Measurements from ENCODE around the gene SDK2. TPM values are rescaled to one million over a fixed set of nuclear protein-coding genes. Genes with fewer than 3 reads are reported as not detected.

SDK2 gene
- total and polyA plus RNA-seq, 2 of the 8 experiments (the other 6 are each of a cell fraction or from before 2014, with no cell fraction given), result 3.9 to 4.1 TPM

DNA sequence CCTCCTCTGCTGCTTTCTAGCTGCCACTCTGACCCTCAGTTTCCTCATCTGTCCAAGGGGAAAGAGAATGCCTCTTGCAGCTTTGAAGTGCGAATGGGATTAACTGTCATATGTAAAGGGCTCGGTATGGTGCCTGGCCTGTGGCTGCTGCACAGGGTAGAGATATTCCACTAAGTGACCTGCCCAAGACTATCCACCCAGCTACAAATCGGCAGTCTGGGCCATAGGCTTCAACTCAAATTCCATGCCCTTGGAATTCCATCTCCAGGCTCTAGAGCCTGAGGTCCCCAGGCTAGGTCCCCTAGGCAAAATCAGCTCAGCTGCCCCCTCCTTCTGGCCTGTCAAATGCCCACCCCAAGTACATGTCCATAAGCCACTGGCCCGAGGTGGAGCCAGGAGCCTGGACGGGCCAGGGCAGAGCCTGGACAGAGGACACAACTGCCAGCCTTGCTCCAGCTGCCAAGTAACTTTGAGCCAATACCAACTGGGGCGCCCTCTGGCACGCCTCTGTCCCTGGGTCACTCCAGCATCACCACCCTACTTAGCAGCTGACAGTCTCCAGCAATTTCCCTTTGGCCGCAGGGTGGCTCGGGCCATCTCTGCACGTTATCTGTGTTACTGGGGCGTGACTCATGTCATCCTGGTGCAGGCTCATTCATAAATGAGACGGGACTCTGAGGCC is 57.2 kb downstream of the SDK2 start:
- Histone ChIP-seq H4K91ac (replicated peaks; ENCODE audit: insufficient read length, low read length) (no peak overlapping the region), H2BK12ac (ENCODE audit: low read depth, low read length) (no peak overlapping the region; the same call in 1 of the 2 replicates), H3K27ac (ENCODE audit: low read depth, low read length) (no peak overlapping the region), H3K4ac (replicated peaks; ENCODE audit: insufficient read length, low read depth, low read length) (no peak overlapping the region), H4K20me1 (replicated peaks in 1 of 2; ENCODE audit: control insufficient read depth in 1 of 2, insufficient read depth in 2 of 2, low read length in 2 of 2) (peaks cover 0 to 7% of the 10 kb centered on the region in 2 experiments), H3K4me2 (ENCODE audit: insufficient read depth in 1 of 2, low read depth in 2 of 2, low read length in 2 of 2) (peak overlapping the region in 1 of 2 experiments; percentile 35; a peak in 2 of 4 replicates), H3K9me3 (ENCODE audit: insufficient read depth in 2 of 2, low read depth in 1 of 2, low read length in 1 of 2) (no peaks in the 10 kb centered on the region), H3K79me1 (ENCODE audit: low read depth, low read length) (no peaks in the 10 kb centered on the region), H3K23ac (ENCODE audit: insufficient read length) (no peak overlapping the region), H3K9ac (replicated peaks in 1 of 4; ENCODE audit: extremely low read depth in 1 of 4, low read depth in 3 of 4, low read length in 3 of 4) (no peak overlapping the region), H3K27me3 (replicated peaks in 1 of 4; ENCODE audit: control insufficient read depth in 3 of 4, extremely low read depth in 1 of 4, insufficient read depth in 3 of 4, low read length in 3 of 4) (no peaks in the 10 kb centered on the region; a peak in 1 of 7 replicates), H3K23me2 (ENCODE audit: low read depth, low read length) (no peaks in the 10 kb centered on the region), H3K4me1 (replicated peaks in 1 of 4; ENCODE audit: control insufficient read depth in 3 of 4, insufficient read depth in 4 of 4, low read length in 3 of 4) (peaks cover 0 to 37% (median 13%) of the 10 kb centered on the region in 4 experiments; a peak in 6 of 7 replicates), H3K36me3 (ENCODE audit: control insufficient read depth in 2 of 4, insufficient read depth in 4 of 4, low read length in 3 of 4) (no peaks in the 10 kb centered on the region), H4K5ac (ENCODE audit: insufficient read length, low read depth, low read length) (no peak overlapping the region), H2BK120ac (replicated peaks; ENCODE audit: low read depth, low read length) (no peak overlapping the region), H2BK15ac (ENCODE audit: low read length) (no peak overlapping the region), H3K14ac (ENCODE audit: insufficient read length) (no peak overlapping the region), H2AFZ (ENCODE audit: low read length) (no peak overlapping the region), H3K56ac (replicated peaks; ENCODE audit: insufficient read length, low read depth, low read length) (no peak overlapping the region), H2BK5ac (ENCODE audit: low read depth, low read length) (no peak overlapping the region), H3K18ac (ENCODE audit: extremely low read depth, low read length) (peak overlapping the region; percentile 60), H4K8ac (ENCODE audit: extremely low read depth, insufficient read depth, low read length) (no peak overlapping the region; the same call in 1 of the 2 replicates), H2AK5ac (ENCODE audit: low read depth, low read length) (no peak overlapping the region), H3K79me2 (ENCODE audit: control insufficient read depth in 1 of 2, insufficient read depth in 2 of 2, low read length in 2 of 2) (no peaks in the 10 kb centered on the region; a peak in 1 of 4 replicates), H2BK20ac (ENCODE audit: low read length) (no peak overlapping the region), H3K4me3 (ENCODE audit: extremely low read depth in 1 of 4, insufficient read depth in 2 of 4, low read depth in 3 of 4, low read length in 4 of 4) (no peak overlapping the region; a peak in 1 of 8 replicates)
- 80% methylated on average over 12 of the region's 12 CpGs; no CpG with 5 or more reads in 1 of the 2 experiments for WGBS, 2 experiments (ENCODE audit: extremely low coverage in 1 of 2, insufficient coverage in 1 of 2, insufficient read length in 1 of 2, insufficient replicate concordance in 2 of 2, low coverage in 1 of 2, low lambda C conversion rate in 2 of 2, missing lambda C conversion rate in 1 of 2)
- ChIA-PET CTCF (ENCODE audit: partially characterized antibody) (interaction anchor here (0.7 to 7.7 kb wide), 13 partner anchors 9 to 499 kb away, joined by 3 to 56 read pairs (median 6); no protein-coding TSS in a partner anchor), POLR2A (ENCODE audit: partially characterized antibody) (interaction anchor here (1.3 to 1.5 kb wide), 2 partner anchors 20 to 27 kb away, joined by 3 to 8 read pairs; no protein-coding TSS in a partner anchor)
- TF ChIP-seq HDAC2 (IDR thresholded peaks at IDR 0.05; ENCODE audit: borderline replicate concordance in 1 of 2, low read depth in 2 of 2, low read length in 2 of 2) (0 out of 4 replicates have a peak, but pooled peaks of 1 of the 2 experiments have one; percentile 52), SAP30 (IDR thresholded peaks at IDR 0.05; ENCODE audit: insufficient read depth, insufficient replicate concordance, low read length) (no peak)
- FAIRE-seq, result no peak
- DNase-seq (ENCODE audit: low read depth in 1 of 2, low spot score in 2 of 2), result no peak
